NCI-H187 (cell line): ENCODE data around the gene ZNF14.
"Not testable (repeated sequence)": the region's sequence is repeated elsewhere in the genome, so short reads cannot be mapped to it uniquely, and the experiment has no call there.

Experiments
- DNase-seq, 2 experiments: peaks; one replicate each; lab custom pipeline; 2025; lab: John Stamatoyannopoulos, UW

ZNF14 gene

DNA sequence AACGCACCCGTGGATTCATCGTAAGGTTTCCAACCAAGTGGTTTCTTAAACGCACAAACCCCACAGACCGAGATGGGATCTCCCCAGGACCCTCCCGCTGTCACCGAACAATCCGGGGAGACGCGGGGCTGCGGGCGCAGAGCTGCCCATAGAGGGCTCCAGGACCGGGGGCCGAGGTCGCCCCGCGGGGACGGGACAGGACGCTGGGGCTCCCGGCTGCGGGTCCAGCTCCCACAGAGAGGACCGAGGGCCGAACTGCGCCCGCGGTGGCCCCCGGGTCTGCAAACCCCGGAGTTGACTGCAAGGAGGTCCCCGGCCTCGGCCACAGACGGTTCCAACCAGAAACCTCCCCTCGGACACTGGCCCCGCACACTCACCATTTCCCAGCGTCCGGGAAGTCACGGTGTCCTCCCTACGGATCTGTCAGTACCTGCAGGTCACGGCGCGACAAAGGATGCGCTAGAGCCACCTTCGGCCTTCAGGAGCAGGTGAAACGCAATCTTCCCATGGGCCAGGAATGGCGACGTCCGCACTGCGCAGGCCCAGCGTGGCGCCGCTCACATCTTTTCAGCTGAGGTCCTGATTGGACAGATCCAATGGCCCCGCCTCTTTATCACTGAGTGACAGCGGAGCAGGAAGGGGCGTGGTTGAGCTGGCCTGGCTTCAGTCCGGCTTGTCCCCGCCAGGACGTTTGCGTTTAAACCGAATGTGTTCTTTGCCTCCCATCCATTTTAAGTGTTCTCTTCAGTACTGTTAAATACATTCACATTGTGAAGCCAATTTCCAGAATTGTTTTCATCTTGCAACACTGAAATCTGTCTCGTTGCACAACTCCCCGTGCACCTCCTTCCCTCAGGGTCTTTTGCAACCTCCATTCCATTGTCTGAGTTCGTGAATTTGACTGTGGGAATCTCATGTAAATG is at the start of gene ZNF14:
Gene ZNF14 (minus strand): TSS at position 534 of the 923 bp plus-strand sequence. CDS start 154 bp downstream, at position 380.
- peak; percentile 68 to 82 for DNase-seq

DNA sequence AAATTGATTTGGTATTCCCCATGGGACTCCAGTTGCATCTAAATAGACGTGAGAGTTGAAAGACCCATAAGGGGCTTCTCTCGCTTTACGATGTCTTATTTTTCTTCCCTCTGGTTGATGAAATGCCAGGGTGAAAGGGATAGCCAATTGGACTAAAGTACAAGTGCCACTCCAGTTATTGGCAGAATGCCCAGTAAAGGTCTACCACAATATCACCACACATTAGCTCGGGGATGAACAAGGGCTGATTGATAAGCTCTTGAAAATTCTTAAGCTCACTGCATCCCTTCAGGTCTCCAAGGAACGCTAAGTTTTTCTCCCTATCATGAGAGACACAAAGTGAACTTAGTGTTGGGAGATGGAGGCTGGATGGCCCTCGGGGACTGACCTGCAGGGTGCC is 48.9 kb upstream of the ZNF14 start:
- peak; percentile 16 to 30 for DNase-seq

- DNase-seq, result no peak
These were observed 45.8 kb upstream of the ZNF14 start for GRCh38 chr19:19778666-19779065.

DNA sequence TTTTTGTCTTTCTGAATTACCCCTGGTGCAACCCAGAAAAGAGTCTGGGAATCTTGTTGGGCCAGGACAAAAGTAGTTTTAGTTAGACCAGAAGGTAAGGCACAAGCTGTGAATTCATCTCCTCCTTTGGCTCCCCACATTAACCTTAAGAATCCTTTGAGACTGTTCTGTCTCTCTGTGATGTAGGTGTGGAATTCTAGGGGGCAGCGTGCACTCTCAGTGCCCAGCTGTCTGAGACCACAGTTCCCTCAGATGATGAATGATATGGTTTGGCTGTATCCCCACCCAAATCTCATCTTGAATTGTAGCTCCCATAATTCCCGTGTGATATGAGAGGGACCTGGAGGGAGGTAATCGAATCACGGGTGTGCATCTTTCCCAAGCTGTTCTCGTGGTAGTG is 44.8 kb upstream of the ZNF14 start:
- no peak for DNase-seq

DNA sequence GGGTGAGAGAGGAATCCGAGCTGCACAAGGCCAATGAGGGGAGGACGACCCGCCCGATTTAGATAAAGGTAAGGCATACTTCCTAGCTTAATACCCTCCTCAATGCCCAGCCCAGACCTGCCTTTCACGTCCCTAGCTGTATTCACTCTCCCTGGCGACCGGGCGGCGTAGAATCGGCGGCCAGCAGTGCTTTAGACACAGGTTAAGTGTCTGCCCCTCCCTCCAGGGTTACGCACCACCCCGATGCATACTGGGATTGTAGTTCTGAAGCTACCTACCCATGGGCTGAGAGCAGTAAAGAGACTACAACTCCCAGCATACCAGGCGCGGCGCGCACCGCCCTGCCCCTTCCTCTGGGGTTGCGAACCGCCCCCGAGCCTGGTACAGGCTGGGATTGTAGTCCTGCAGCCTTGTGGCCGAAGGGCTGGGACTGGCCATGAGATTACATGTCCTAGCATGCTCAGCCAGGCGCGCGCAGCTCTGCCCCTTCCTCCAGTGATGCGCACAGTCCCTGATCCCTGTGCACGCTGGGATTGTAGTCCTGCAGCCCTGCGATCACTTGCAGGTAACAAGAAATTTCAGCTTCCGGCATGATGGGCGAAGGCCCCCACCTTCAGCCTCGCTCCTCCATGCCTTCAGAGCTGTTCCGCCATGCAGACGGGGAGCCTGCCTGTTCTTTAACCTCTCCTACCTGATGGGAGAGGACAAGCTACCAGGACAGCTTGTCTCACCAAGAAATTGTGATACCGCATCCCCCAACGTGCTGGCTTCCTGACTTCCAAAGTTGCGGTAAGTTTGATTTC is 43.5 kb upstream of the ZNF14 start:
- peak; percentile 74 to 81 for DNase-seq

GRCh38 chr19:19775891-19776205 is 42.9 kb upstream of the ZNF14 start:
- no peak for DNase-seq

DNA sequence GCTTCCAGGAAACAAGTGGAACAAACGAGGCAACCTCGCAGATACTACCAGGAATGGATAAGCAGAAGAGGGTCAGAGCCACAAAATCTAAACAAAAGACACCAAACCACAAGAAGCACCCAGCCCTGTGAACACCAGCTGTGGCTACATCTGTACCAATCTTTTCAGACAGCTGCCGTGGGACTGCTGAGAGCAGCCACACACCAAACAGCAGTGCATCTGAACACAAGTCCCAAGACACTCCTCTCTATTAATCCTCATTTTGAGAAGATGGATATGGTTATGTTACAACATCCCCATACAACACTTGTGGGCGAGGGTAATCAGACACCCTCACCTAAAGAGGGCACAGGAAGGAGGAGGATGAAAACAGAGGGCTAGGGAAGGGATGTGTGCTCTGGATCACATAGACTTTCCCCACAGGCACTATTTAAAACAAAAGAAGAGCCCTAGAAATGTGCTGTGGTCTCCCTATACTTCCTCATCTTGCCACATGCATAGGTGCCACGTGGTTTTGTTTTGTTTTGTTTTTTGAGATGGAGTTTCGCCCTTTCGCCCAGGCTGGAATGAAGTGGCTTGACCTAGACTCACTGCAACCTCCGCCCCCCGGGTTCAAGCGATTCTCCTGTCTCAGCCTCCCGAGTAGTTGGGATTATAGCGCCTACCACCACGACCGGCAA is 41.6 kb upstream of the ZNF14 start:
- DNase-seq, result no peak

GRCh38 chr19:19771963-19772362 is 39.1 kb upstream of the ZNF14 start:
- DNase-seq, result not testable (repeated sequence)

DNA sequence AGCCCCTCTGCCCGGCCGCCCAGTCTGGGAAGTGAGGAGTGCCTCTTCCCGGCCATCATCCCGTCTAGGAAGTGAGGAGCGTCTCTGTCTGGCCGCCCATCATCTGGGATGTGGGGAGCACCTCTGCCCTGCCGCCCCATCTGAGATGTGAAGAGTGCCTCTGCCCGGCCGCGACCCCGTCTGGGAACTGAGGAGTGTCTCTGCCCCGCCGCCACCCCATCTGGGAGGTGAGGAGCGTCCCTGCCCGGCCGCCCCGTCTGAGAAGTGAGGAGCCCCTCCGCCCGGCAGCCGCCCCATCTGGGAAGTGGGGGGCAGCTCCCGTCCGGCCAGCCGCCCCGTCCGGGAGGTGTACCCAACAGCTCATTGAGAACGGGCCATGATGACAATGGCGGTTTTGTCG is 37.1 kb upstream of the ZNF14 start:
- not testable (repeated sequence) for DNase-seq

DNA sequence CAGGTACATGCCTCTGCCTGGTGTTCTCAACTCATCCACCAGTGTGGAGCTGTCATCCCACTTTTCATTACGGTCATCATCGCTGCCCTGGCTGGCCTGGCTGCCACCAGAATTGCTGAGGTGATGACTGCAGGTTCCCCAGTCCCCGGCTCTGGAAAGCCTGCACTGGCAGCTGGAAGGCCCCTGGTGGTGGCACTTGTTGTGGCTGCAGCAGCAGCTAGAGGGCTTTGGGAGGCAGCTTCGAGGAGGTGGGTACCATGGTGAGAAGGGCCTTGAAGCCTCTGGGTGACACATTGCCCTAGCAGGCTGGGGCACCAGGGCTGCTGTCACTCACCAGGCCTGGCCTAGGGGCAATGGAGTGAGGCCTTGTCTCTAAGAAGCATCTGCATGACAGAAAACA is 25.3 kb upstream of the ZNF14 start:
- DNase-seq, result no peak

DNA sequence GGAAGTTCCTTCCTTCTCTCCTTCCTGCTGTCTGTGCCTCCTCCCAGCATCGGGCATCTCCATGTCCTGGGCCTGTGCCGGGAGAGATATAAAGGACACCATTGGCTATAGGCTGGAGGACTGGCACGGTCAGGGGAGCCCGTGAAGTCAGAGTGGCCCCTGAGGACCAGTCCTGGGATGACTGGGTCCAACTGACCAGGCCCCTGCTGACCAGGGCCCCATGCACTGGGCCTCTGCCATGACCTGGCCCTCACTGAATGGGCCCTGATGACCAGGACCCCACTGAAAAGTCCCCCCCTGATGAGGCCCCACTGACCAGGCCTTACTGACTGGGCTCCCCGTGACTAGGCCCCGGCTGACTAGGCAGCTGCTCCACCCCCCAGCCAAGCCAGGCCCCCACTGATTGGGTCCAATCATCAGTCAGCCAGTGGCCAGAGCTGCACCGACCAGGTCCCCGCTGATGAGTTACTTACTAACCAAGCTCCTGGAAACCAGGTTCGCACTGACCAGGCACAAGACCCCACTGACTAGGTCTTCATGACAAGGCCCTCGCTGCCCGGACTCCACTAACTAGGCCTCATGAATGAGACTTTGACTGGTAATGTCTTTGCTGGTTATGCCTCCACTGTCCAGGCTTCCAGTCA is 20.0 kb upstream of the ZNF14 start:
- DNase-seq, result no peak

- DNase-seq, result no peak
These were observed 18.9 kb upstream of the ZNF14 start for GRCh38 chr19:19751846-19752245.

DNA sequence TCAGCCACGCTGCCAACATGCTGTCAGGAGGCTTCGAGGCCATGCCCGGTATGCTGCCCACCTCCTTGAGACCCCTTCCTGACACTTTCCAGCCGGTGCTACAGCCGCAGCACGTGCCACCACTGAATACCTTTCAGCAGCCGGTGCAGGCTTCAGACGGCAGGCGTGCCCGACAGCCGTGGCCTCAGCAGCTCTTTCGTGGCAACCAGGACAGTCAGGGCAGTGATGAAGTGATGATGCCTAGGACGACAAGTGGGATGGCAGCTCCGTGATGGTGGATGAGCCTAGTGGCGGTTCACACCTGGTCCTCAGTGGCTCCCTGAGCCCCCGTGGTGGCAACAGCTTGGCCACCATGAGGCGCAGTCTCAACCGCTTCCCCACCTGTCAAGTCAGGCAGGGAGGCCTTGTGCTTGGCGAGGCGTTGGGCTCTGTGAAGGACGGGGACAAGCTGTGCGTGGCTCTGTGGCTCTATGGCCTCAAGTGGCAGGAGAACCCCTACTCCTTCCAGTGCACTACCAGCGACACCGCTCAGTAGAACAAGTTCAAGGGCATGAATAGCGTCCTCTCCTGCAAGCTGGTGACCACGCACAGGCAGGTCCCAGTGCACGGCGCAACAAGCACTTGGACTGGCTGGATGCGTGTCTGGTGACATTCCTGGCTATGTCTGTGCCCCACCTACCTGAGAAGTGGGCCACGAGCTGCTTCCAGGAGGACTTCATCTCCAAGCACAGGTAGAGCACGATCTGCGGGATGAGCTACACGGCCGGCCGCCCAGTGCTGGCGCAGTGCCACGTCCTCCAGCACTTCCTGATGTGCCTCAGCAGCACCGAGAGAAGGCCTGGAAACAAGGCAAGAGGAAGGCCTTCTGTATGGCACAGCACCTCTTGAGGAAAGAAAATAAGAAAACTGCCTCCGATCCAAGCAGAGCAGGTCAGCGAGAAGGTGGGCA is 18.2 kb upstream of the ZNF14 start:
- DNase-seq, result no peak

DNA sequence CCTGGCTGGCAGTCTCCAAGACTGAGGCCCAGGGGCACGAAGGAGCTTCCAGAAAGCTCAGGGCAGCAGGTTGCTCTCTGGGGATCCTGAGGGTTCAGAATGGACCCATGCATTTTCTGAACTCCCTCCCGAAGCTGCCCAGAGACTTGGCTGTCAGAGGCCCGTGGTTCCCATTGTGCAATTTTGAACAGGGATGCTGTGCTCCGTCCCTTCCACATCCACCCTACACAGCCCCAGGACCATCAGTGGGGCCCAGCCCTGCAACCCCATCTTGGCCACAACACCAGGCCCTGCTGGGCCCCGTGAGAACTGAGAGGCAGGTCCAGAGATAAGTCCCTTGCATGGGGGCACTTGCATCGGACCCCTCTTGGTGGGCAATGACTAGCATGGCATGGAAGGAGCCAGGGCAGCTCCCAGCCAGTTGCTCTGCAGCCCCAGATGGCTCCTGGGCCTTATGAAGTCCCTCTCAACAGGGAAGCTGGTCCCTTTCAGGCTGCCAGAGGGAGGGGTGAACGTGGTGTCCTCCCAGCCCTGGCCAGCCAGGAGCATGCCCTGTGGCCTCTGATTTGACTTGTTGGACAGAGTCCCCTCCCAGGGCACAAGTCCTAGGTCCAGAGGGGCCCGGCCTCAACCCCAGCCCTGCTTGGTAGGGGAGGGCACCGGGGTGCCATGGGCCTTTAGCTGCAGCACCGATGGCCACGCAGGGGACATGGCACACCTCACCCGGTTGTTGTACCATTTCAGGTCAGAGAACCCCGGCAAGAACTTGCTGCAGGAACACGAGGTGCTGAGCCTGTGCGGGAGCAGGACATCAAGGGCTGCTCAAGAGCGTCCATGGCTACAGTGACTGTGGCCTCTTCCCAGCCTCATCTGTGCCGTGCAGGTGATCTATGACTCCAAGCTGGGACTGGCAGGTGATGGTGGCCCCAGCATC is 17.3 kb upstream of the ZNF14 start:
- no peak for DNase-seq

DNA sequence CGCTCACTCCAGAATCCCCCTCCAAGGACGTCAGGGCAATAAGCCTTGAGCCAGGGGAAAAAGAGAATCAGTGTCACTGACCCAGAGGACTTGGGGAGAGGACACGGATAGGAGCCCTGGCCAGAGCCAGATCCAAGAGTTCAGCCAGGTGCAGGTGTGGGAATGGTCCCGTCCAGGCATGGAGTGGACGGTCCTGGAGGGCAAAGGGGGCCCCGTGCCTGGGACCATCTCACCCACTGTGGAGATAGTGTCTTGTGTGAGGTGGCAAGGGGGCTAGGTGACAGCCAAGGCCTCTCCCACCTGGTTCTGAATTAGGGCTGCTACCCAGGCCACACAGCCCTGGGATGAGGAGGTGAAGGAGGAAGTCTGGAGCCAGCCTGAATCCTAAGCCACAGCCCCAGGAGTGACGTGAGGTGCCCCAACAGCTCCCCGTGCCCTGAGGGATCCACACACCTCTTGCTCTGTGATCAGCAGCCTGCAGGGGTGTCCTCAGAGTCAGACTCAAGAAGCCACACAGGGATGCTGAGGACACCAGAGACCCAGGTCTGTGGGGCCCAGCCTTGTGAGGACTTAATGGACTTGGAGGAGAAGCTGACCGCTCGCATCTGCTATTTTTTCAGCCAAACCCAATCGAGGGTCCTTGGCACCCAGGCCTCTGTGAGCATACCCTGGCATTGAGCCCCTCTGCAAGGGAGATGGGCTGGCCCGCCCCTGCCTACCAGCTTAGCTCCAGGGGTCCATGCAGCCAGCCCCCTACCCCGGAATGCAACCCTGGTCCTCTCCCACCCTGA is 16.4 kb upstream of the ZNF14 start:
- no peak for DNase-seq

- DNase-seq, result no peak
These were observed 15.5 kb upstream of the ZNF14 start for GRCh38 chr19:19748249-19748938.

- DNase-seq, result no peak
These were observed 14.7 kb upstream of the ZNF14 start for GRCh38 chr19:19747357-19748220.
